ENCODE measurements around the gene SGMS1. TPM values are rescaled to one million over a fixed set of nuclear protein-coding genes. Genes with fewer than 3 reads are reported as not detected.

Gene SGMS1
- total and polyA plus RNA-seq, 2 donors (not counting 3 experiments of a cell fraction or from before 2014, with no cell fraction given), result 9.7 to 23.7 TPM

GRCh38 chr10:50624866-50625501, 1.2 kb upstream of the SGMS1 start:
- dilution Hi-C loops (cut with MboI; ENCODE audit: extremely low pct_ligation_motif_present, low sequenced_read_pairs), result no loop called here

More at GRCh38 chr10:50624866-50625501, 1.2 kb upstream of the SGMS1 start:
- H3K36me3 ChIP-seq (ENCODE audit: control insufficient read depth in 2 of 2, extremely low read depth in 1 of 2, insufficient read depth in 2 of 2, low read length in 2 of 2), result no peaks in the 10 kb centered on the region
- FAIRE-seq, result peak; percentile 73
- H3K9me1 ChIP-seq (replicated peaks; ENCODE audit: control insufficient read depth, extremely low read depth, insufficient read depth, low read length), result no peaks in the 10 kb centered on the region
- TF ChIP-seq EZH2 (IDR thresholded peaks at IDR 0.05; ENCODE audit: borderline replicate concordance, low read depth, low read length, severe bottlenecking) (no peak), FOS (IDR thresholded peaks at IDR 0.05; ENCODE audit: borderline replicate concordance, insufficient read depth, low read length) (no peak), JUN (IDR thresholded peaks at IDR 0.05; ENCODE audit: borderline replicate concordance, insufficient read depth, insufficient read length, low read depth) (no peak), POLR2A (IDR thresholded peaks at IDR 0.05; ENCODE audit: low read depth, low read length) (peak; percentile 52), MYC (IDR thresholded peaks at IDR 0.05; ENCODE audit: low read depth, low read length) (no peak), POLR2AphosphoS5 (IDR thresholded peaks at IDR 0.05; ENCODE audit: insufficient read depth, low read depth, low read length) (peak; percentile 72), GATA2 (IDR thresholded peaks at IDR 0.05; ENCODE audit: insufficient read depth, insufficient read length, low read depth, low read length) (no peak)
- TF ChIP-seq, protein P1, sequence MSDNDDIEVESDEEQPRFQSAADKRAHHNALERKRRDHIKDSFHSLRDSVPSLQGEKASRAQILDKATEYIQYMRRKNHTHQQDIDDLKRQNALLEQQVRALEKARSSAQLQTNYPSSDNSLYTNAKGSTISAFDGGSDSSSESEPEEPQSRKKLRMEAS (IDR thresholded peaks at IDR 0.05; ENCODE audit: insufficient read depth, insufficient read length), result no peak
- TF ChIP-seq, protein P2, sequence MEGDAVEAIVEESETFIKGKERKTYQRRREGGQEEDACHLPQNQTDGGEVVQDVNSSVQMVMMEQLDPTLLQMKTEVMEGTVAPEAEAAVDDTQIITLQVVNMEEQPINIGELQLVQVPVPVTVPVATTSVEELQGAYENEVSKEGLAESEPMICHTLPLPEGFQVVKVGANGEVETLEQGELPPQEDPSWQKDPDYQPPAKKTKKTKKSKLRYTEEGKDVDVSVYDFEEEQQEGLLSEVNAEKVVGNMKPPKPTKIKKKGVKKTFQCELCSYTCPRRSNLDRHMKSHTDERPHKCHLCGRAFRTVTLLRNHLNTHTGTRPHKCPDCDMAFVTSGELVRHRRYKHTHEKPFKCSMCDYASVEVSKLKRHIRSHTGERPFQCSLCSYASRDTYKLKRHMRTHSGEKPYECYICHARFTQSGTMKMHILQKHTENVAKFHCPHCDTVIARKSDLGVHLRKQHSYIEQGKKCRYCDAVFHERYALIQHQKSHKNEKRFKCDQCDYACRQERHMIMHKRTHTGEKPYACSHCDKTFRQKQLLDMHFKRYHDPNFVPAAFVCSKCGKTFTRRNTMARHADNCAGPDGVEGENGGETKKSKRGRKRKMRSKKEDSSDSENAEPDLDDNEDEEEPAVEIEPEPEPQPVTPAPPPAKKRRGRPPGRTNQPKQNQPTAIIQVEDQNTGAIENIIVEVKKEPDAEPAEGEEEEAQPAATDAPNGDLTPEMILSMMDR (IDR thresholded peaks at IDR 0.05; ENCODE audit: extremely low read depth in 1 of 2, insufficient read depth in 1 of 2, low read depth in 1 of 2, low read length in 2 of 2), result peak; percentile 57 to 71
- H3K9ac ChIP-seq (replicated peaks; ENCODE audit: extremely low read depth, insufficient read depth, low read length), result peak overlapping the region; percentile 93
- no peaks in the 10 kb centered on the region for H3K9me3 ChIP-seq (replicated peaks; ENCODE audit: control insufficient read depth, insufficient read depth, low read length)
- H4K20me1 ChIP-seq (replicated peaks; ENCODE audit: control insufficient read depth, extremely low read depth, insufficient read depth, low read length), result no peaks in the 10 kb centered on the region
- no peaks in the 10 kb centered on the region for H3K27me3 ChIP-seq (ENCODE audit: control insufficient read depth in 2 of 2, insufficient read depth in 2 of 2, low read length in 2 of 2)
- H3K4me1 ChIP-seq (ENCODE audit: control insufficient read depth, extremely low read depth, insufficient read depth, low read length), result peaks cover 20% of the 10 kb centered on the region
- CTCF ChIA-PET, result interaction anchor here (0.7 to 7.3 kb wide), 16 partner anchors 12 to 349 kb away, joined by 3 to 106 read pairs (median 4); no protein-coding TSS in a partner anchor
- no peaks in the 10 kb centered on the region for H3K79me2 ChIP-seq (ENCODE audit: control insufficient read depth, insufficient read depth, low read length)
- DNase-seq (ENCODE audit: low read depth, low spot score), result peak; percentile 76
- TSS peak; percentile 60 for BruUV-seq (replicated peaks)
- H3K27ac ChIP-seq (ENCODE audit: insufficient read depth, low read depth, low read length), result peak overlapping the region; percentile 94
- intact Hi-C loops (cut with micrococcal nuclease), result loop anchor here (1.0 to 5.0 kb wide), 6 partner anchors 28 to 1952 kb away; partner anchors contain the start of gene ASAH2B
- H3K4me3 ChIP-seq (replicated peaks in 1 of 3; ENCODE audit: insufficient read depth in 1 of 3, low read depth in 1 of 3, low read length in 3 of 3), result peak overlapping the region; percentile 55 to 72 (median 71)
- H3K4me2 ChIP-seq (ENCODE audit: insufficient read depth, low read length), result peak overlapping the region; percentile 94
- POLR2A ChIA-PET, result interaction anchor here (0.7 to 1.1 kb wide), 3 partner anchors 20 to 114 kb away, joined by 3 read pairs; partner anchors contain the start of gene ASAH2B
- H2AFZ ChIP-seq (ENCODE audit: low read depth, low read length), result peak overlapping the region; percentile 77

Data from endothelial cell of umbilical vein (primary cell).